Smooth muscle cell (in vitro differentiated cells): ENCODE results near the gene CST8. TPM values are rescaled to one million over a fixed set of nuclear protein-coding genes. Genes with fewer than 3 reads are reported as not detected.

Source experiments
- DNase-seq: peaks from one replicate; lab custom pipeline; 2025; ENCODE audit not compliant: unreplicated experiment; lab: John Stamatoyannopoulos, UW
- H2AFZ ChIP-seq: fragments of 200-600 bp; sonication (generic); 2 replicates; pipeline ENCODE4 v1.6.0; 2016; ENCODE audit warnings: antibody characterized with exemption, low read depth, mild to moderate bottlenecking
- H3F3A ChIP-seq: fragments of 200-600 bp; sonication (generic); 2 replicates; pipeline ENCODE4 v1.6.0; 2017; ENCODE audit warnings: antibody characterized with exemption, low read depth
- H3K27ac ChIP-seq: fragments of 200-600 bp; sonication (generic); 2 replicates; pipeline ENCODE4 v1.5.1; 2016; ENCODE audit warnings: low read depth, mild to moderate bottlenecking
- H3K27me3 ChIP-seq: fragments of 200-600 bp; sonication (generic); 2 replicates; pipeline ENCODE4 v1.6.1; 2016; ENCODE audit warnings: low read depth, mild to moderate bottlenecking
- H3K36me3 ChIP-seq: fragments of 200-600 bp; sonication (generic); 2 replicates; pipeline ENCODE4 v1.5.1; 2016; ENCODE audit warnings: low read depth
- H3K4me1 ChIP-seq: fragments of 200-600 bp; sonication (generic); 2 replicates; pipeline ENCODE4 v1.5.1; 2016; ENCODE audit warnings: low read depth
- H3K4me2 ChIP-seq: fragments of 200-600 bp; sonication (generic); 2 replicates; pipeline ENCODE4 v1.6.0; 2016; ENCODE audit warnings: mild to moderate bottlenecking
- H3K4me3 ChIP-seq: fragments of 200-600 bp; sonication (generic); 2 replicates; pipeline ENCODE4 v1.5.1; 2016; ENCODE audit warnings: mild to moderate bottlenecking
- H3K79me2 ChIP-seq: fragments of 200-600 bp; sonication (generic); 2 replicates; pipeline ENCODE4 v1.6.0; 2016; ENCODE audit warnings: low read depth, mild to moderate bottlenecking
- H3K9ac ChIP-seq: fragments of 200-600 bp; sonication (generic); 2 replicates; pipeline ENCODE4 v1.6.0; 2016; ENCODE audit warnings: low read depth
- H3K9me3 ChIP-seq: fragments of 200-600 bp; sonication (generic); replicated peaks from 2 replicates; pipeline ENCODE4 v1.5.1; 2016; ENCODE audit warnings: low read depth
- H4K20me1 ChIP-seq: fragments of 200-600 bp; sonication (generic); 2 replicates; pipeline ENCODE4 v1.6.0; 2016; ENCODE audit warnings: low read depth
- CTCF ChIP-seq: fragments of 200-600 bp; sonication (generic); IDR thresholded peaks from 2 replicates; pipeline ENCODE4 v1.5.1; 2017; ENCODE audit warnings: borderline replicate concordance, mild to moderate bottlenecking, antibody characterized with exemption; ENCODE audit not compliant: insufficient read depth, poor library complexity, severe bottlenecking
- WGBS: methylation state at CpG from one replicate; pipeline ENCODE4 v1.1.7; 2016; ENCODE audit warnings: low lambda C conversion rate; 5-methylcytosine and 5-hydroxymethylcytosine counted together
- polyA plus RNA-seq: library from polyadenylated mRNA; unstranded; fragments of >200 nt; fragmentation: Nextera tagmentation; extraction: Ambion mirVana; gene quantifications from 2 replicates; pipeline ENCODE4 v1.2.1, GENCODE V29; 2016
- total RNA-seq: library from RNA; depleted of rRNA; stranded (reverse); fragments of >200 nt; gene quantifications from 2 replicates; pipeline ENCODE4 v1.2.3, GENCODE V29; 2014

Gene CST8
- total and polyA plus RNA-seq, 2 experiments from 2014 or later = not detected

- no peak for TF ChIP-seq CTCF
- H3K4me2 ChIP-seq = peak overlapping the region; percentile 11
- peak overlapping the region; percentile 69 for H3K27ac ChIP-seq
- no peaks in the 10 kb centered on the region for H3K4me1 ChIP-seq
- H3F3A ChIP-seq = no peaks in the 10 kb centered on the region
- no peaks in the 10 kb centered on the region for H3K79me2 ChIP-seq
- H3K9ac ChIP-seq = no peak overlapping the region
- DNase-seq = no peak
- H3K4me3 ChIP-seq = no peak overlapping the region
- WGBS = 51% methylated on average over 7 of the region's 7 CpGs
- H3K36me3 ChIP-seq = no peaks in the 10 kb centered on the region
- H2AFZ ChIP-seq = no peak overlapping the region
- H3K27me3 ChIP-seq = no peaks in the 10 kb centered on the region
- no peaks in the 10 kb centered on the region for H3K9me3 ChIP-seq
- H4K20me1 ChIP-seq = no peaks in the 10 kb centered on the region
These were observed 45.2 kb upstream of the CST8 start for GRCh38 chr20:23445596-23446217.

- peak overlapping the region; percentile 11 for H3K4me2 ChIP-seq
- H3K36me3 ChIP-seq = no peaks in the 10 kb centered on the region
- TF ChIP-seq CTCF = peak; percentile 49
- H3K79me2 ChIP-seq = no peaks in the 10 kb centered on the region
- H3F3A ChIP-seq = no peaks in the 10 kb centered on the region
- no peak overlapping the region for H2AFZ ChIP-seq
- H3K27ac ChIP-seq = peak overlapping the region; percentile 69
- no peaks in the 10 kb centered on the region for H3K9me3 ChIP-seq
- H3K4me1 ChIP-seq = no peaks in the 10 kb centered on the region
- no peaks in the 10 kb centered on the region for H4K20me1 ChIP-seq
- WGBS = 38% methylated on average over 8 of the region's 8 CpGs
- DNase-seq = no peak
- no peaks in the 10 kb centered on the region for H3K27me3 ChIP-seq
- H3K4me3 ChIP-seq = no peak overlapping the region
- no peak overlapping the region for H3K9ac ChIP-seq
These were observed 44.4 kb upstream of the CST8 start for GRCh38 chr20:23446505-23446904.

- WGBS = 98% methylated on average over 5 of the region's 5 CpGs
- Histone ChIP-seq H3K4me3 (no peak overlapping the region), H3K36me3 (no peaks in the 10 kb centered on the region), H3F3A (no peaks in the 10 kb centered on the region), H3K27me3 (no peaks in the 10 kb centered on the region), H3K27ac (no peak overlapping the region), H3K9ac (no peak overlapping the region), H3K4me2 (no peak overlapping the region), H3K9me3 (no peaks in the 10 kb centered on the region), H3K4me1 (no peaks in the 10 kb centered on the region), H3K79me2 (no peaks in the 10 kb centered on the region), H2AFZ (no peak overlapping the region), H4K20me1 (no peaks in the 10 kb centered on the region)
- DNase-seq = no peak
- TF ChIP-seq CTCF = no peak
These were observed 42.8 kb upstream of the CST8 start for GRCh38 chr20:23448167-23448566.

GRCh38 chr20:23449421-23449820 lies 41.5 kb upstream of the CST8 start:
- Histone ChIP-seq H4K20me1 (no peaks in the 10 kb centered on the region), H3K4me2 (no peak overlapping the region), H3F3A (no peaks in the 10 kb centered on the region), H3K9me3 (no peaks in the 10 kb centered on the region), H3K79me2 (no peaks in the 10 kb centered on the region), H2AFZ (no peak overlapping the region), H3K4me1 (no peaks in the 10 kb centered on the region), H3K36me3 (no peaks in the 10 kb centered on the region), H3K4me3 (no peak overlapping the region), H3K27me3 (no peaks in the 10 kb centered on the region), H3K27ac (no peak overlapping the region), H3K9ac (no peak overlapping the region)
- no peak for TF ChIP-seq CTCF
- no peak for DNase-seq
- WGBS = 73% methylated on average over 3 of the region's 3 CpGs
